ENCODE results near the gene CACNA2D4.

Gene CACNA2D4

GRCh38 chr12:1844661-1845409, 73.6 kb downstream of the CACNA2D4 start:
- DNase-seq (ENCODE audit: low spot score), result no peak

GRCh38 chr12:1844223-1844622, 74.2 kb downstream of the CACNA2D4 start:
- no peak for DNase-seq (ENCODE audit: low spot score)

- DNase-seq (ENCODE audit: low spot score), result no peak
These were observed 74.8 kb downstream of the CACNA2D4 start for GRCh38 chr12:1843641-1844005.

GRCh38 chr12:1842905-1843640, 75.4 kb downstream of the CACNA2D4 start:
- DNase-seq (ENCODE audit: low spot score), result no peak

- no peak for DNase-seq (ENCODE audit: low spot score)
These were observed 76.1 kb downstream of the CACNA2D4 start for GRCh38 chr12:1842183-1842904.

- DNase-seq (ENCODE audit: low spot score), result no peak
These were observed 76.8 kb downstream of the CACNA2D4 start for GRCh38 chr12:1841586-1842182.

GRCh38 chr12:1840981-1841425, 77.4 kb downstream of the CACNA2D4 start:
- DNase-seq (ENCODE audit: low spot score), result no peak

- DNase-seq (ENCODE audit: low spot score), result no peak
These were observed 78.2 kb downstream of the CACNA2D4 start for GRCh38 chr12:1839956-1840951.

GRCh38 chr12:1839464-1839863, 79.0 kb downstream of the CACNA2D4 start:
- no peak for DNase-seq (ENCODE audit: low spot score)

GRCh38 chr12:1838994-1839365, 79.5 kb downstream of the CACNA2D4 start:
- no peak for DNase-seq (ENCODE audit: low spot score)

- DNase-seq (ENCODE audit: low spot score), result no peak
These were observed 80.1 kb downstream of the CACNA2D4 start for GRCh38 chr12:1838205-1838993.

- DNase-seq (ENCODE audit: low spot score), result no peak
These were observed 80.8 kb downstream of the CACNA2D4 start for GRCh38 chr12:1837541-1838204.

GRCh38 chr12:1836854-1837421, 81.5 kb downstream of the CACNA2D4 start:
- DNase-seq (ENCODE audit: low spot score), result no peak

GRCh38 chr12:1836241-1836803, 82.1 kb downstream of the CACNA2D4 start:
- no peak for DNase-seq (ENCODE audit: low spot score)

GRCh38 chr12:1835211-1836131, 83.0 kb downstream of the CACNA2D4 start:
- no peak for DNase-seq (ENCODE audit: low spot score)

- no peak for DNase-seq (ENCODE audit: low spot score)
These were observed 84.1 kb downstream of the CACNA2D4 start for GRCh38 chr12:1834186-1834925.

GRCh38 chr12:1833596-1834028, 84.8 kb downstream of the CACNA2D4 start:
- no peak for DNase-seq (ENCODE audit: low spot score)
